GM18517 (cell line): ENCODE data around the gene SORL1.

Source experiments
- ATAC-seq: cut with Tn5 transposase; IDR thresholded peaks from one replicate; pipeline ENCODE4 v1.9.1; 2021; ENCODE audit warnings: mild to moderate bottlenecking, moderate library complexity; ENCODE audit not compliant: unreplicated experiment

The SORL1 gene

DNA sequence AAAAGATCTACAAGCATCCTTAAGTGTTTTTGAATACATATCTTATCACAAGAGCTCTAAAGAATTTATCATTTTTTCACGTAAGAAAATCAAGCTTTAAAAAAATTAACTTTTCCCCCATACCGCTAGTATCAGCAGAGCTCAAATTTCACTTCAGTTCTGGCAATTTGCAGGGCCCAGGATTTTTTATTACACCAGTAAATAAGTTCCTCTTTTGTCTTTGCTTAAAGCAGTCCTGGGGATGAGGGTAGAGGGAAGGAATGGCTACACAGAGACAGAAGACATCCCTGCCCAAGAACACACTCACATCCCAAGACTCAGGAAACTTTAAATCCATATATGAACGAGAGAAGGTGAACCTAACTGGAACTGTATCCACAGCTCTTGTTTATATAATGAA, 22.6 kb upstream of the SORL1 start:
- ATAC-seq: no peak

DNA sequence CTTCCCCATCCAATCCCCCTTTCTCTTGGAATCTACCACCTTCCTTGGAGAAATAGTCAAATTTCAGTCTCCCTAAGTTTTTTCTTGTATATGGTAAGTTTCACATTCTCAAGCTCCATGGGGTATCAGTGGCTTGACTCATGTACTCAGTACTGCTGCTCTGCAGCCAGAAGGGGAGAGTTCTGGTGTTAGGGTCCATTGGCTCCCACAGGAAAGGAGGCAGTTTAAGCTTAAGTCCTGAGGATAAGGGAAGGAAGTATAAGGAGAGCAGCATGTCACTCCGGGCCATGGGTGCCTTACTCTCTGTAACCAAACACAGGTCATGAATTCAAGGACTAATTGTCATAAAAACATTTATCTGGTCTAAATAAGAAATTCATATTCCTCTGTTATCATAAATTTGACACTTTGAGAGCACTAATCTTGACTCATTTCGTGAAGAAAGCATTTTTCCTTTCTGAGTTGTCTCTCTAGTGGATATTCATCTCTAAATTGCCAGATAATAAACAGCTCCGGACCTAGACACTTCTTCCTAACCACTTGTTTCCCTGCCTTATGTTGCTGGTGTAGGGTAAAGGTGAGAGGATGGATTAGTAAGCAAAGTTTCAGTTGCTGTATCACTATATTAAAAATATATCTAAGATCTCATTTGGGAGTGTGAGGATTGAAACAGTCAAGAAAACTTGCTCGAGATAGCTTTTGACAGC, 20.1 kb upstream of the SORL1 start:
- no peak for ATAC-seq

DNA sequence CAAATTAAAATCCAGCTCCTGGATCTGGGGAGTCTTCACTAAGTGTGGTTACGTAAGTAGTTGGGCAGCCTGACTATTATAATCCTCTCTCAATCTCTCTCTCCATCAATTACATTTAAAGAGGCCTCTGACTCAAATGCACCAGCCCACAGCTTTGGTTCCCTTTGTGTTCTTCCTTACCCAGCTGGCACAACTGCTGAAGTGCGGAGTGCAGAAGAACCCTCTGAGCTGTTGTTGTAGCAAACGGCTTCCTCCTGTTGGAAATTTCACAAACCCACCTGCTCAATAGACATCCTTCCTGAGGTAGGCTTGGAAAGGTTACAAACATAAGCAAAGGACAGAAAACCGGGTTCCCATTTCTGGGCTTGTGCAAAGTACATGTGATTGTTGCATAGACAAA, 17.0 kb upstream of the SORL1 start:
- no peak for ATAC-seq

DNA sequence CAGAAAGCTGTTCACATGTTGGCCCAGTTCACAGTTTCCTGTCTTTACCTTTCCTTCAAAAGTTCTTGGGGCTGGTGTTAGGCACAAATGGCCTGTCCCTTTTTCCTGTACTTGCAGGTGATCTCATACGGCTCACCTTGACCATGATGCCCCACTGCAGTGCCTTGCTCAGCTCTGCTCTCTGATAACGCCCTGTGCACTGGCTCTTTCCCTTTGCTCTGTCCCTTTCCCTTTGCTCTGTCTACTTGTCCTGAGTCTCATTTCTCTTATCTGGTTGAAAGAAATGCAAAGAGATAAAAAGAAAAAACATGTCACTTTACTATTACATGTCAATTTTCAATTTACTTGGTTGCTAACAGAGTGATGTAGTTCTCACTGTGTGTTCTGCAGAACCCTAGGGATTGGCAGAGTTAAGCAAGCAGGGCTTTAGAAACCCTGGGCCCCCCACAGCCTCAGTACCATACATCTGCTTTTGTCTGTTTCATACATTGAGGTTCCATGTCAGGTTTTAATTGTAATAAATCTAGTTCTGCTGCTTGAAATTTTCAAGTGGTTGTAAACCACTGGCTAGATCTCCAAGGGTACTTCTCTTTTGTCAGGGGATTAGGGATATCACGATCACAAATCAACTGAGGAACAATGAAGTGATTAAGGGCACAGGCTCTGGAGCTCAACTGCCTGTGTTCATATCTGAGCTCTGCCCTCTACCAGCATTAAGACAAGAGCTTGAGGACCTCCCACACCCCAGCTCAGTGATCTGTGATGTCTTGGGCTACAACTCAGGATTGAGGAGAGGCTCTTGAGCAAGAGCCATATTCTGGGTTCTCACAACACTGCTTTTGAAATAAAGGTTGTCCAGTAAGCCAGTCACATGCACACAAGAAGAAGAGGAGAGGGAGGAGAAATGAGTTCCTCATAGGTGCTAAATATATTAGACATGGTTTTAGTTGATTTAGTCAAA, 16.3 kb upstream of the SORL1 start:
- ATAC-seq: no peak

DNA sequence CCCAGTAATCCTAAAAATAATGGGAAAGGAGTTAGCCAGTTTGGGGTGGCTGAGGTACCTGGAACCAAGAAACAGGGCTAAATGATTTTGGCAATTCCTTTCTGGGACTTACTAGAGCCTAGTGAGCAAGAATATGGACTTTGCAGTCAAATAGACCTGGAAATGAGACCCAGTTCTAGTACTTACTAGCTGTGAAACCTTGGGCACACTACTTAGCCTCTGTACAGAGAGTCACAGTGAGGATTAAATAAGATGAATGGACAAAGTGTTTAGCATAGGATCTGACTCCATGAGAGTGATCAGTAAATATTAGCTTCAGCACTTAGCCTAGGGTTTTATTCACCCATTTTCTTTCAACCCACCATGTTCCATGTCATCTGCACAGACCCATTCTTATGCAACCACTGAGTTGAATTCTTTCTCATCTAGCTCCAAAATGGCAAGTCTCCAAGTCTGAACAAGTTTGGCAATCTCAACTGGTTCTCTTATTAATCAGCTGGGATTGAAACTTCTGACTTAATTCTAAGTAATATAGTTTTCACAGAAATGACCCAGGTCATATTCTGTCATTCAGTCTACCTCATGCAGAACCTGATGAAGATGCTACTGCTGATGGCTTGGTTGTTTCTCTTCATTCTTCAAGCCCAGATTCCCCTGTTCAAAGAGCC, 15.0 kb upstream of the SORL1 start:
- ATAC-seq: no peak

DNA sequence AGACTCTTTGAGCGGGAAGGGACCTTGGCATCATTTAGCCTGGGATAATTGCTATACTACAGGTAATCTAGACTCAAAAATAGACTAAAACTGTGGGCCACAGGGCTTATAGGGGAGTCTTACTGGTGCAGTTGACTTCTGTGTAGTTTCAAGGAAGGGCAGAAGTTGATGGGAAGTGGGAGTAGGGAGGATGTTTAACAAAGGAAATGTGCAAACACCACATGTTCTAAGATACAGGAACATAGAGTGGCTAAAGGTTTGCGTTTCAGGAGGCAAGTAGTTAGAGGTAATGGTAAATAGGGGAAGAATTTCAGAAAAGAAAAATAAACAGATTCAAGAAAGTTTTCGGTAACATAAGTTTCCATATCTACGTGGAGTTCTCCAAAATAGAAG, 14.4 kb upstream of the SORL1 start:
- ATAC-seq: no peak

DNA sequence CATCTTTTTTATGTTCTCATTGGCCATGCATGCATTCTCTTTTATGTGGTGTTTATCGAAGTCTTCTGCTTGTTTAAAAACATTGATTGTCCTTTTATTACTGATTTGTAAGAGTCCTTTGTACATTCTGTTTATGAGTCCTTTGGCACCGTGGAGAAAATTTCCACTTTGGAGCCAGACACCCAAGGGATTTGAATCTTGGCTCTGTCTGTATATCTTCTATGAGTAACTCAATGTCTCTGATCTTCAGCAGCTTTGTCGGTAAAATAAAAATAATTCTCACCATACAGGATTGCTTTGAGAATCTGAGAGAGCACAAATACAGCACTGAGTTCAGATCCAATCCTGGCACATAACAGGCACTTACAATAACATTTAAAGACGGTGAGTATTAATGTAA, 12.8 kb upstream of the SORL1 start:
- no peak for ATAC-seq

DNA sequence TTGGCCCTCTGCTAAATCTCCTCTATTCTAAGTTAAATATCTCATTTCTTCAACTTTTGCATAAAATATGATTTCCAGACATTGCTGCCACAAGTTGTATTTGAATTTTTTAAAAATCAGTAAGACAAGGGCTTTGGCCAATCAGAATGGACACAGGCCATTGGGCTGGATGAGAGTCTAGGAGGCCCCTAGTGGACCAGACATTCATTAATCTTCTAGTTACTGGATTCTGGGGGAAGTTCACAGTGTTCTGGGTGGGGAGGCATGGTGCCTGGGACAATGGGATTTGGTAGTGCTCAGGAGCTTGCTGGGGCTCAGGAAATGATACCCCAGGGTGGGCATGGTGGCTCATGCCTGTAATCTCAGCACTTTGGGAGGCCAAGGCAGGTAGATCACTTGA, 12.4 kb upstream of the SORL1 start:
- no peak for ATAC-seq

DNA sequence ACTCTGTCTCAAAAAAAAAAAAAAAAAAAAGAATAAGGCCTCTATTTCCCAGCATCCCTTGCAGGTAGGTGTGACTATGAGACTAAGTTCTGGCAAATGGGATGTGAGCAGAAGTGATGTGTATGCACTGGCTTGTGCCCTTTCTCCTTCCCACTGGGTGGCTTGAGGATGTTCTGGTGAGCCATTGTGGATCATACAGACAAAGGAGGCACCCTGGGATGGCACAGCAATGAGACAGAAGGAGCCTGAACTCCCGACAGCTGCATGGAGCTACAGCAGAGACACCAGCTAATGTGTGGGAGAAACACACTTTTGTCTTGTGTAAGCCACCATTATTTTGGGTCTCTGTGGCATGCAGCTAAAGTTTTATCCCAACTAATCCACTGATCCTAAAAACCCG, 10.6 kb upstream of the SORL1 start:
- ATAC-seq: no peak

DNA sequence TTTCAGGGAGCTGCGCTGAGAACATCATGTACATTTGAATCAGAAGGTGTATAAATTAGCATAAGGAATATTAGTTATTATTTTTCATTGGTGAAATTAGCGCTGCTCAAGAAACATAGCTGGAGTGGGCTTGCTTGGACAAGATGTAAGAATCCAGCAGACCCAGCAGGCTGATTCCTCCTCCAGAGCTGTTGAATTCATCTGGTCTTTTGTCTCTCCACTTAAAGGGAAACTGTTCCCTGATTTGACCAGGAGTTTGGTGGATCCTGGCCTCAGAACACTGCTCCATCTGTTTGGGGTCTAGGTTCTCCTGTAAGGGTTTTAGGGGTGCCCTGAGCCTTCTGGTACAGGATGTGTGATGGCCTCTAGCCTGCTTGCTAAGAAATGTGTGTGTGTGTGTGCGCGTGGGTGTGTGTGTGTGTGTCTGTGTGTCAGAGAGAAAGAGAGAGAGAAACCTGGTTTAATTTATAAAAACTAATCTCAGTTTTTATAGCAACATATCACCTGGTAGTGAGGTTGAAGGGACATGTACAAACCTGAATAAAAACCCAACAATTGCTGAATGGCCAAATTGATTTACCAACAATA, 8.3 kb upstream of the SORL1 start:
- no peak for ATAC-seq

DNA sequence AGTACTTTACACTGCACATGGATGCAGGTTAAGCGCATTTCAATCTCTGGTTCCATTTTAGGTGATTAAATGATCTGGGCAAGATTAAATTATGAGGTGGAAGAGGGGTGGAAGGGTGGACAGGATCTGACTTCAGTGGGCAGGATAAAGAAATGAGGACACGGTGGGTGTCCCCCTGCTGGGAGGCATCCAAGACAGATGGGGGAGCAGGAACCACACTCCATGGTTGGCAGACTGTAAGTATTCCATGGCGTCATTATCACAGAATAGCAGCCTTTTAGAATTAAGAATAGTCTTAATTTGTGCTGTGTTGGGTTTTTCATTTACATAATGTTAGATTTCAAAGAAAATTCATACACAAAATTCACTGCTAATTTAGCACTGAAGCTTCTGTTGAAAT, 7.6 kb upstream of the SORL1 start:
- ATAC-seq: no peak

DNA sequence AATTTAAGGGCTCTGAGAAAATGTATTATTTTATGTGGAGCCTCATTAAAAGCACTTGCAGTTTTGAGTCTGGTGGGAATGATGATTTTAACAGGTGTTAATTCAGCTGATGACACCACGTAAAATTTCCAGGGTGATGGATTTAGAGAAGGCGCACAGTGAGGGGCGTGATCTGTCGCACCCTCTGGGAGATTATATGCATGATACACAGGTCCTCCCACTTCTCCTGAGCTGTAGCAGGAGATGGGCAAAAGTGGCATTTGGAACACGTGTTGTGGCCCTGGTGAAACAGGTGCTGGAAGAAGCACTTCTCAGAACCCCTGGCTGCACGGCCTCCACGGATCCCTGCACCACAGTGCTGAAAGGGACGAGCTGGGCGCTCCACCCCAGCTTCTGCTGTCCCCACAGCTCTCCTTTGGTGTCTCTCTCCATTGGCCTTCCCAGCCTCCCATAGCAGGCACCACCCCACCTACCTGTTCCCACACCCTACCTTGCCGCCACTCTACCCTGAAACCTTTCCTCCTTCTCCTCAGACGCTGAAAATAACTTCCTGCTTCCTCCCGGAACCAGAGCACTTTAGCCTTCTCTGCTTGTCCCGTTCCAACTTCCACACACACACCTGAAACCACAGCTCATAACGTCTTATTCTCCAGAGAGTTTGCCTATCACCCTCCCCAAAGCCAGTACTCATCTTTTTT, 6.9 kb upstream of the SORL1 start:
- ATAC-seq: no peak

DNA sequence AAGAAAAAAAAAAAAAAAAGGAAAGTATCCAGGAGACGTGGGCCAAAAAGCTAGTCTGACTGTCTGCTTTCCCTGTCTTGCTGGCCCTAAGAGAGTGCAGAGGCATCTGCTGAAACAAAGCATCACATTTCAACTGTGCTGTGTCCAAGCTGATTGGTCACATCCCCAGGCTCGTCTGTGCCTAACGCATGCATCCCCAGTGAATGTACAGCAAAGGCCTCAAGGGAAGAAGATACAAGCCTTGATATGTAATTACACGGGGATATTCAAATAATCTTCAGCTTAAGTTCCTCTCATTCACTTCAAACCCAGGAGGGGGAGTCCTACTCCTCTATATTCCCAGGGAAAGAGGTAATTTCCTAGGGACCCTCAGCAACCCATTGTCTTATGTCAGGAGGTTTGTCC, 5.4 kb upstream of the SORL1 start:
- ATAC-seq: no peak

DNA sequence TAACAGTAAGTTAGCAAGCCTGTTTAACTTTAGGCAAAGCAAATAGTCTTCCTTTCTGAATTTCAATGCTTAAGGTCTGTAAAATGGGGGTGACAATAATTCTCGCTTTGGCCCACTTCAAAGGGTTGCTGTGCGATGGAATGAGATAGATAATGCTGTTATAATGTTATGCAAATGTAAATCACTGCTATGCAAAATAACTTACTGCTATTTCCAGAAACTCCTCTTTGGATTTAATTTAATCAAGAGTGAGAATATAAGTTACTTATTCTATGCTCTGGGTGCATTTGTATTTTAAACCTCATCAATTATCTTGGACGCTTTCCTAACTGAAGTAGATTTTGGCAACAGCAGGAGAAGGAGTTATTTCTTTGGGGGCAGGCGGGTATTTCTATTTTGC, 4.1 kb upstream of the SORL1 start:
- ATAC-seq: no peak

DNA sequence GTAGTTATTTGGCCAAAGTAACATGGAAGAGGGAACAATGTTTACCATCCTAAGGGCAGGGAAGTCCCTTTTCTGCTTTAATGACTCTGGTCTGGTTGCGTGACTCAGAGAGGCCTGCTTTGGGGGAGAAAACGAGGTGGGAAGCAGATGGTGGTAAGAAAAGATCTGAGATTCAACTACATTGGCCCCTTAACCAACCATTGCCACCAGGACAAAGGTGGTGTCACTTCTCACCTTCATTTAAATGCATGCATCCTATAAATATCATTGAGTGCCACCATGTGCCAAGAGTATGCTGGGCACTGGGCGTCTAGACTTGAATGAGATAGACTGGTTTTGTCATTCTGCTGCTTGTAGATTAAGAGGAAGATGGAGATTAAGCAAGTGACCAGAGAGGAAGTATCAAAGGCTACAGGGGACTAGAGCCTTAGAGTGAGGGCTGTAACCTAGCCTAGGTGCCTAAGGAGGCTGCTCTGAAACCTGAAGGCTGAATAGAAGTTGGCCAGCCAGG, 3.6 kb upstream of the SORL1 start:
- no peak for ATAC-seq

DNA sequence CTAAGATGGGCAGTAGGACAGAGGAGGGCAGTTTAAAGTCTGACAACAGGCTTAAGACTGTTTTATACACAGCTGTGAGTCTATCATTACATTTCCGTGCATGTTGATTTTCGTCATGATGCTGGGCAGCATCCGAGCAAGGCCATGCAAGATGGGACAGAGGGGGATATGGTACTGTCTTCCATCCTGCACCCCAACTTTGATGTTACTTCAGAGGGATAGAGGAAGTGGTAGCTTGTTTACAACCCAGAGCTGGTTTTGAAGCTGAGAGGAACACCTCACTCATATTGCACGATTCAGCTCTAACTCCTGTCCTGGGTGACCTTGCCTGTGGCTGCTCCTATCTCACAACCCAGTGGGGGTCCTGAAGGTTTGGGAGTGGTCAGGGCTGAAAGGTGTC, 3.0 kb upstream of the SORL1 start:
- no peak for ATAC-seq

DNA sequence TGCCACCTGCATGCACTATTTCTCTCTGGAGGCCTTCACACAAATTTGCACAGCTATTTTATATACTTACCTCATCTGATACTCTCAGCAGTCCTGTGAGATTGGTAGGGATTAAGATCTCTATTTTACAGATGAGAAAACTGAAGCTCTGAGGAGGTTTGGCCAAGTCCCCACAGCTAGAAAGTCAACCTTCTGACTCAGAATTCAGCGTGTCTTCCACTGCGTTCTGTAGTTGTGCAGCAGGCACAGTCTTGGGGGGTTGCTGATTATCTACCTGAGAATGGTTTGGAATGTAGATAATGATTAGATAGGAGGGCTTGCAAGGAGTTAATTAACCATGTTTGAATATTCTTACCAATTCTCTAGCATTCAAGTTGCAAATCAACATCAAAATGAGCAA, 2.5 kb upstream of the SORL1 start:
- ATAC-seq: no peak

DNA sequence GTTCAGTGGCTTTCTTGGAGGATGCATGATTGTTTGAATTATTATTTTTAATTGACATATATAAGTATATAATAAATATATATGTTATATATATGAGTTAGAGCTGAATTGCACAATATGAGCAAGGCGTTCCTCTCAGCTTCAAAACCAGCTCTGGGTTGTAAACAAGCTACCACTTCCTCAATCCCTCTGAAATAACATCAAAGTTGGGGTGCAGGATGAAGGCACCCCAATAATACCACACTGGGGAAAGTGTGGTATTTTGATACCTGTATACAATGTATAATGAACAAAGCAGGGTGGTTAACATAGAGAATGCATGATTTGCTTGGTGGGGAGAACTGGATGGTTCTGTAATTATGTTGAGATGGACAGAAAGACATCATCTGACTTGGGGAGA, 1.7 kb upstream of the SORL1 start:
- no peak for ATAC-seq

DNA sequence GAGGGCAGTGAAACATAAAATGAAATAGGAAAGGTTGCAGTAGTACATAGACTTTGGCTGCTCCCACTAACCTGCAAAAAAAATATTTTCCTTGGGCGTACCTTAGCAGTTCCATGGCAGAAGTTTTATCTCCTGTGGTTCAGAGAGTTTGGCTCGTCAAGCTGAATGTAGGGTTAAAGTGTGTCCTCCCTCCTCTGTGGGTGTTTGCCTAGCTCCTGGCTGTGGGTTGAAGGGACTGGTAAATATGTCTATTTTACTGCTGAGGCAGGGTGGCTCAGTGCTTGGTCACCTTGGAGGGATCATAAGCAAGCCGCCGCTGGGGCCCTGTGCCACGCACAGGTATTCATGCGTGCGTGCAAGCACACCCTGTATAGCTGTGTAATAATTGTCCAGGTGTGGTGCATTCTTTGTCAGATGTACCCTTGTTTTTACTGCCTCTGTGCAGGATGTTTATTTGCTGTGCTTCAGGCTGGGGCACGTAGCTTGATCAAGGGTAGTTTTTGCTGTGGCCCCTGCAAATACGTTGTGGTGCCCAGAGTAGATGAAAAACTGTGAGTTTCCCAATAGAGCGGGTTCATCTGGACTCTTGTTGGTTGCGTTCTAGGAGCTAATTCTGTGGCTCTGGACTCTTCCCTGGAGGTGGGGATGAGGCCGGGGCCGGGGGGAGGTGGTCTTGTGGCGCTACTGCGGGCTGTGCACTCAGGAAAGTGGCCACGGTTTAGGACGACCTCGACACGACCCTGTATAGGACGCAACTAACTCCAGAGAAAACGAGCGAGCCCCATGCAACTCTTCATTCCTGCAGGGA, 732 bp upstream of the SORL1 start:
- no peak for ATAC-seq
